Chondrocyte (in vitro differentiated cells): ENCODE measurements around the gene CEP135. TPM values are rescaled to one million over a fixed set of nuclear protein-coding genes. Genes with fewer than 3 reads are reported as not detected.

Experiments used
- DNase-seq: peaks from one replicate; pipeline ENCODE4 v3.0.0; 2021; ENCODE audit warnings: mixed read lengths, low spot score
- H3K27ac Mint-ChIP-seq: one replicate; pipeline ENCODE4 v1.8.0; 2021; ENCODE audit warnings: mild to moderate bottlenecking, moderate library complexity, mixed read lengths; ENCODE audit not compliant: unreplicated experiment
- H3K27me3 Mint-ChIP-seq: 2 replicates; pipeline ENCODE4 v1.8.0; 2021; ENCODE audit warnings: low read depth, mixed read lengths
- H3K36me3 Mint-ChIP-seq: 2 replicates; pipeline ENCODE4 v1.8.0; 2021; ENCODE audit warnings: low read depth, mixed read lengths
- H3K4me1 Mint-ChIP-seq: 2 replicates; pipeline ENCODE4 v1.8.0; 2021; ENCODE audit warnings: low read depth, mild to moderate bottlenecking, mixed read lengths
- H3K4me3 Mint-ChIP-seq: one replicate; pipeline ENCODE4 v1.8.0; 2021; ENCODE audit warnings: mild to moderate bottlenecking, moderate library complexity, mixed read lengths; ENCODE audit not compliant: unreplicated experiment
- H3K9me3 Mint-ChIP-seq: 2 replicates; pipeline ENCODE4 v1.8.0; 2021; ENCODE audit warnings: low read depth, mixed read lengths
- total RNA-seq: library from RNA; stranded (reverse); gene quantifications from 3 replicates; pipeline ENCODE4 v1.2.1, GENCODE V29; 2021
- TF ChIP-seq, protein P1 (sequence below): fragments of 200-600 bp; sonication (generic); IDR thresholded peaks from 2 replicates; pipeline ENCODE4 v1.5.0; 2021; ENCODE audit warnings: antibody characterized with exemption, mild to moderate bottlenecking, moderate library complexity

CEP135 gene
- total RNA-seq, 1 donor from 2014 or later: 5.2 TPM

- TF ChIP-seq, protein P1, sequence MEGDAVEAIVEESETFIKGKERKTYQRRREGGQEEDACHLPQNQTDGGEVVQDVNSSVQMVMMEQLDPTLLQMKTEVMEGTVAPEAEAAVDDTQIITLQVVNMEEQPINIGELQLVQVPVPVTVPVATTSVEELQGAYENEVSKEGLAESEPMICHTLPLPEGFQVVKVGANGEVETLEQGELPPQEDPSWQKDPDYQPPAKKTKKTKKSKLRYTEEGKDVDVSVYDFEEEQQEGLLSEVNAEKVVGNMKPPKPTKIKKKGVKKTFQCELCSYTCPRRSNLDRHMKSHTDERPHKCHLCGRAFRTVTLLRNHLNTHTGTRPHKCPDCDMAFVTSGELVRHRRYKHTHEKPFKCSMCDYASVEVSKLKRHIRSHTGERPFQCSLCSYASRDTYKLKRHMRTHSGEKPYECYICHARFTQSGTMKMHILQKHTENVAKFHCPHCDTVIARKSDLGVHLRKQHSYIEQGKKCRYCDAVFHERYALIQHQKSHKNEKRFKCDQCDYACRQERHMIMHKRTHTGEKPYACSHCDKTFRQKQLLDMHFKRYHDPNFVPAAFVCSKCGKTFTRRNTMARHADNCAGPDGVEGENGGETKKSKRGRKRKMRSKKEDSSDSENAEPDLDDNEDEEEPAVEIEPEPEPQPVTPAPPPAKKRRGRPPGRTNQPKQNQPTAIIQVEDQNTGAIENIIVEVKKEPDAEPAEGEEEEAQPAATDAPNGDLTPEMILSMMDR: no peak
- Mint-ChIP-seq H3K27ac (no peak overlapping the region), H3K27me3 (no peaks in the 10 kb centered on the region), H3K4me1 (peaks cover 5% of the 10 kb centered on the region), H3K36me3 (peaks cover 12% of the 10 kb centered on the region), H3K9me3 (no peaks in the 10 kb centered on the region), H3K4me3 (no peak overlapping the region)
- DNase-seq: no peak
These were observed 42.4 kb upstream of the CEP135 start for GRCh38 chr4:55906323-55906722.

DNA sequence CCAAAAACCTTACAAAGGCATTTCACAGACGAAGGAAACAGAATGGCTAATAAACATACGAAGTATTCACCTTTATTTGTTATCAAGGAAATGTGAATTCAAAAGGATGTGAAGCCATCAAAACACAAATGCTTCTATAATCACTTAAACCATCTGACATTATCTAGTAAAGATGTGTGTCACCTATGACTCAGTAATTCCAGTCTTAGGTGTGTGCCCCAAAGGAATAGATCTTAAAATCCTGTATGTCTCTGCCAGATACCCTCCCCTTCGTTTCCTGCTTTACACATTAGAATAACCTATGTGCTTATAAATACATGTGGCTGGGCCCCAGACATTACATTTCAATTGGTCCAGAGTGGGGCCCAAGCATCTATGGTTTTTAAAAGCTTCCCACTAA, 41.8 kb upstream of the CEP135 start:
- TF ChIP-seq, protein P1: no peak
- no peaks in the 10 kb centered on the region for H3K27me3 Mint-ChIP-seq
- H3K4me3 Mint-ChIP-seq: no peak overlapping the region
- no peak for DNase-seq
- H3K9me3 Mint-ChIP-seq: no peaks in the 10 kb centered on the region
- no peak overlapping the region for H3K27ac Mint-ChIP-seq
- peaks cover 12% of the 10 kb centered on the region for H3K36me3 Mint-ChIP-seq
- H3K4me1 Mint-ChIP-seq: peaks cover 5% of the 10 kb centered on the region

DNA sequence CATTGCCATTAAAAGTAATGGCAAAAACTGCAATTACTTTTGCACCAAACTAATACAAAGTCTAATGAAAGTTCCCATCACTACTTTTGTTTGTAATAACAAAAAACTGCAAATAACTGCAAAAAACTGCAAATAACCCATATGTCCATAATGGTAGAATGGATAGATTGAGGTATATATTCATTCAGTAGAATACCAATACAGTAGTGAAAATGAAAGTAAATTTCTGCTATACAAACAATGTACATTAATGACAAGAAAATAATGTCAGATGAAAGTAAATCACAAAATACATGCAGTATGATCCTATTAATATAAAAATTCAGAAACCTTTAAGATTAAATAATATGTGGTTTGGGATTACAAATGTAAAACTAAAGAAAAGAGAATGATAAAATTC, 41.3 kb upstream of the CEP135 start:
- no peak overlapping the region for H3K4me3 Mint-ChIP-seq

DNA sequence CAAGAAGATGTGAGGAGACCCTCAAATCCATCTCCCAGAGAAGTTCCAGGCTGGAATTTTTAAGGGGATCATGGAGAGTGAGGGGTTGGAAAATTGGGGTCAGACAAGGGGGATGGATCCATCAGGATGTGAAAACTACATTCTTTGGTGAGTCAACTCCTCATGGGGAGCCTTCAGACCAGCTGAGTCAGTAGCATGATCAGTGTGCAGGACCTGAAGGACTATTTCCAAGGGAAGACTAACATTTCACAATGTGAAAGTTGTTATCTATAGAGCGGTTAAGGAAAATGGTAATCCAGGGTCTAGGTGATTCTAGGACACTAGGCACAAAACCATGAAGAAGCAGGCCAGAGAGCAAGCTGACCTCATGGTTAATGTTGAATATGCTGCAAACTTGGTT, 38.6 kb upstream of the CEP135 start:
- Mint-ChIP-seq H3K9me3 (peaks cover 4% of the 10 kb centered on the region), H3K27ac (no peak overlapping the region), H3K36me3 (peaks cover 3% of the 10 kb centered on the region), H3K4me1 (peaks cover 5% of the 10 kb centered on the region), H3K27me3 (no peaks in the 10 kb centered on the region), H3K4me3 (no peak overlapping the region)
- TF ChIP-seq, protein P1: no peak
- DNase-seq: no peak

More for the DNA sequence above, 41.3 kb upstream of the CEP135 start:
- no peaks in the 10 kb centered on the region for H3K9me3 Mint-ChIP-seq
- H3K27me3 Mint-ChIP-seq: no peaks in the 10 kb centered on the region
- DNase-seq: no peak
- TF ChIP-seq, protein P1: no peak
- H3K36me3 Mint-ChIP-seq: peaks cover 9% of the 10 kb centered on the region
- peaks cover 5% of the 10 kb centered on the region for H3K4me1 Mint-ChIP-seq
- H3K27ac Mint-ChIP-seq: no peak overlapping the region

DNA sequence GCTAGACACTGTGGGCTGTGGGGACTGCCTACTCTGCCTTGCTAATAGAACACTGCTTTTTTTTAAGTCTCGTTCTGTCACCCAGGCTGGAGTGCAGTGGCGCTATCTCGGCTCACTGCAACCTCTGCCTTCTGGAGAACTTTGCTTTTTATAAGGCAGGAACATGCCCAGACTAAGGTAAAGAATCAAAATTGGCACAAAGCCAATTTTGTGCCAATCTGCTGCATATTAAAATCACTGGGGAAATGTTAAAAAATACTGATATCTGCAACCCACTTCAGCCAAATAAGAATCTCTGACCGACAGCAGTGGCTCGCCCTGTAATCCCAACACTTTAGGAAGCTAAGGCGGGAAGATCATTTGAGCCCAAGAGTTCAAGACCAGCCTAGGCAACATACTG, 36.5 kb upstream of the CEP135 start:
- no peak for DNase-seq
- H3K36me3 Mint-ChIP-seq: no peaks in the 10 kb centered on the region
- TF ChIP-seq, protein P1: no peak
- no peak overlapping the region for H3K4me3 Mint-ChIP-seq
- H3K9me3 Mint-ChIP-seq: peaks cover 4% of the 10 kb centered on the region
- H3K4me1 Mint-ChIP-seq: peaks cover 2% of the 10 kb centered on the region
- H3K27ac Mint-ChIP-seq: no peak overlapping the region
- no peaks in the 10 kb centered on the region for H3K27me3 Mint-ChIP-seq
